Lung (tissue), 12 donors: ENCODE measurements around the gene DNAJC13. TPM values are rescaled to one million over a fixed set of nuclear protein-coding genes. Genes with fewer than 3 reads are reported as not detected.

Experiments used
- ATAC-seq: fragments of 200-7000 bp; cut with Tn5 transposase; one replicate; pipeline ENCODE4 v1.9.1; 2020; ENCODE audit warnings: moderate number of reproducible peaks; ENCODE audit not compliant: insufficient read depth, low FRiP score
- DNase-seq, 3 donors: peaks; one replicate each; pipeline ENCODE4 v3.0.0-alpha.2; 2013 to 2017
- H3K27ac ChIP-seq, 2 donors: one replicate each; pipeline ENCODE4 v1.5.1; 2013; ENCODE audit warnings: mild to moderate bottlenecking in 2 of 2, moderate library complexity in 2 of 2, control low read depth in 1 of 2, inconsistent platforms in 1 of 2, low read depth in 1 of 2, low read length in 1 of 2
- H3K27me3 ChIP-seq, 3 donors: one replicate each; pipeline ENCODE4 v1.5.1; 2013; ENCODE audit warnings: low read length in 2 of 3; ENCODE audit not compliant: control insufficient read depth in 3 of 3, insufficient read depth in 3 of 3
- H3K36me3 ChIP-seq, 4 donors: one replicate each; pipeline ENCODE4 v1.5.1; 2013; ENCODE audit warnings: low read length in 4 of 4, mild to moderate bottlenecking in 1 of 4, moderate library complexity in 1 of 4; ENCODE audit not compliant: control insufficient read depth in 4 of 4, insufficient read depth in 4 of 4
- H3K4me1 ChIP-seq, 5 donors: one replicate each; pipeline ENCODE4 v1.5.1; 2013; ENCODE audit warnings: low read length in 5 of 5, mild to moderate bottlenecking in 2 of 5, moderate library complexity in 1 of 5; ENCODE audit not compliant: control insufficient read depth in 5 of 5, insufficient read depth in 5 of 5
- H3K4me3 ChIP-seq: one replicate; pipeline ENCODE4 v1.5.1; 2013; ENCODE audit warnings: mild to moderate bottlenecking, control low read depth, moderate library complexity
- H3K9ac ChIP-seq, 2 donors: one replicate each; pipeline ENCODE4 v1.5.1; 2013; ENCODE audit warnings: low read length in 2 of 2, control low read depth in 1 of 2; ENCODE audit not compliant: insufficient read depth in 1 of 2
- H3K9me3 ChIP-seq, 4 donors: one replicate each; pipeline ENCODE4 v1.5.1; 2013; ENCODE audit warnings: low read length in 3 of 4, mild to moderate bottlenecking in 1 of 4, moderate library complexity in 1 of 4; ENCODE audit not compliant: control insufficient read depth in 4 of 4, insufficient read depth in 3 of 4
- WGBS, 2 donors: extraction: QIAGEN DNeasy Blood & Tissue Kit; methylation state at CpG; one replicate each; pipeline ENCODE4 v1.1.7; 2013; 5-methylcytosine and 5-hydroxymethylcytosine counted together
- polyA plus RNA-seq, 2 donors: library from polyadenylated mRNA; stranded (reverse); fragments of 200-250 nt; gene quantifications; one replicate each; pipeline ENCODE4 v1.2.1, GENCODE V29; 2013
- total RNA-seq, 2 donors: library from RNA; depleted of rRNA in 1 of 2; stranded (reverse); fragments of >200 nt in 1 of 2; gene quantifications; one replicate each; pipeline ENCODE4 v1.2.1, GENCODE V29; 2014 to 2021
- TF ChIP-seq, protein P1 (sequence below): IDR thresholded peaks from 2 replicates; pipeline ENCODE4 v1.5.1; 2012; ENCODE audit warnings: mild to moderate bottlenecking; ENCODE audit errors: control extremely low read depth, extremely low read depth
- donor health status: control.
- donor health status: control.
- donor health status: Bipolar disorder and iron deficiency.
- donor health status: healthy.
- donor health status: DM: yes; HTN: yes; CAD: no.

The DNAJC13 gene
- total and polyA plus RNA-seq, 4 donors: 6.7 to 132 (median 23.5) TPM

DNA sequence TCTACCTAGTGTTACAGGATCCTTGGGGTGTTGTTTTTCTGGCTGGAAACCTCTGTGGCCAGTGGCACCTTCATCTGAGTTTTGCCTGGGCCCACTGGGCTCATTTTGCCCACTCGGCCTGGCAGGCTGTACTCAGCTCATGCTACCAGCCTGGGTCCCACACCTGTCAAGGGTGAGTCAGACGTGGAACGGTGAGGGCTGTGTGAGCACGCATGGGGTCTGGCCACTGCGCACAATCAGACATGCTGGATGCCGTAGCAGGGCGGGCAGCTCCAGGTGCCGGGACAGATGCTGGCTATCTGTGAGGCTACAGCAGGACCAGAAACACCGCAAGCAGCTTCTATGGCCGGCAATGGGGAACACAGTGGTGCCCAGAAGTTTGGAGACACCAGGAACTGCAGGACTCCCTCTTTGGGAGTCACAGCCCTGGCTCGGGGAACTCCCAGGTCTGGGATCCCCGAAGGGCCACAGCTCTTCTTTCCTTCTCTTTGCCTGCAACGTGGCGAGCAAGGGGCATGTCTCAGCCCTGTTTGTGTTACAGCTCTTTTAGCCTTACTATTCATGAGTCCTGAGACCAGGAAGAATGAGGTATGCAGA is 35.9 kb upstream of the DNAJC13 start:
- Histone ChIP-seq H3K9me3 (peaks cover 0 to 2% (median 0%) of the 10 kb centered on the region in 4 donors), H3K27me3 (no peaks in the 10 kb centered on the region), H3K9ac (no peak overlapping the region), H3K36me3 (no peaks in the 10 kb centered on the region), H3K27ac (no peak overlapping the region), H3K4me1 (peaks cover 0 to 6% (median 0%) of the 10 kb centered on the region in 5 donors), H3K4me3 (no peak overlapping the region)
- WGBS, 2 donors: 73 to 88% methylated on average over 14 of the region's 14 CpGs
- ATAC-seq (no peak), DNase-seq (no peak)
- TF ChIP-seq, protein P1, sequence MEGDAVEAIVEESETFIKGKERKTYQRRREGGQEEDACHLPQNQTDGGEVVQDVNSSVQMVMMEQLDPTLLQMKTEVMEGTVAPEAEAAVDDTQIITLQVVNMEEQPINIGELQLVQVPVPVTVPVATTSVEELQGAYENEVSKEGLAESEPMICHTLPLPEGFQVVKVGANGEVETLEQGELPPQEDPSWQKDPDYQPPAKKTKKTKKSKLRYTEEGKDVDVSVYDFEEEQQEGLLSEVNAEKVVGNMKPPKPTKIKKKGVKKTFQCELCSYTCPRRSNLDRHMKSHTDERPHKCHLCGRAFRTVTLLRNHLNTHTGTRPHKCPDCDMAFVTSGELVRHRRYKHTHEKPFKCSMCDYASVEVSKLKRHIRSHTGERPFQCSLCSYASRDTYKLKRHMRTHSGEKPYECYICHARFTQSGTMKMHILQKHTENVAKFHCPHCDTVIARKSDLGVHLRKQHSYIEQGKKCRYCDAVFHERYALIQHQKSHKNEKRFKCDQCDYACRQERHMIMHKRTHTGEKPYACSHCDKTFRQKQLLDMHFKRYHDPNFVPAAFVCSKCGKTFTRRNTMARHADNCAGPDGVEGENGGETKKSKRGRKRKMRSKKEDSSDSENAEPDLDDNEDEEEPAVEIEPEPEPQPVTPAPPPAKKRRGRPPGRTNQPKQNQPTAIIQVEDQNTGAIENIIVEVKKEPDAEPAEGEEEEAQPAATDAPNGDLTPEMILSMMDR: no peak

DNA sequence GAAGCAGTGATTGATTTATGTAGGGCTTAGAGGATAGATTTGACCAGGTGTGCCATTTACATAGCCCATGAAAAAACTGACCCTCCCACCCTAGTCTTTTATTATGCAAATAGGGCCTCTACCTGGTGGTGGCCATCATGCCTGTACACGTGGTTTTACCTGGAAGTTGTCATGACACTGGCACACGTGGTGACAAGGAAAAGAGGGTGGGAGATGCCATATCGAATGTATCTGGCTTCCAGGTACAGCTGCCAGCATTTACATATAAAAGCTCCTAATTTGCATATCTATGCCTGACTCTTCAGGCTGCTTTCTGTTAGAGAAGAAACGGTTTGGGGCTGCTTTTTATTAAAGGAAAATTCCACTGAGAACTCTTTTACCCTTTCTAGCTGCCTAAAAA is 35.0 kb upstream of the DNAJC13 start:
- no peak overlapping the region for H3K4me3 ChIP-seq
- no peaks in the 10 kb centered on the region for H3K27me3 ChIP-seq
- H3K9me3 ChIP-seq: peaks cover 0 to 2% (median 0%) of the 10 kb centered on the region in 4 donors
- ATAC-seq (no peak), DNase-seq (no peak)
- no peaks in the 10 kb centered on the region for H3K36me3 ChIP-seq
- no peak overlapping the region for H3K9ac ChIP-seq
- H3K27ac ChIP-seq: no peak overlapping the region
- TF ChIP-seq, protein P1: no peak
- WGBS, 2 donors: 58 to 67% methylated on average over 4 of the region's 4 CpGs
- H3K4me1 ChIP-seq: peaks cover 0 to 6% (median 0%) of the 10 kb centered on the region in 5 donors

DNA sequence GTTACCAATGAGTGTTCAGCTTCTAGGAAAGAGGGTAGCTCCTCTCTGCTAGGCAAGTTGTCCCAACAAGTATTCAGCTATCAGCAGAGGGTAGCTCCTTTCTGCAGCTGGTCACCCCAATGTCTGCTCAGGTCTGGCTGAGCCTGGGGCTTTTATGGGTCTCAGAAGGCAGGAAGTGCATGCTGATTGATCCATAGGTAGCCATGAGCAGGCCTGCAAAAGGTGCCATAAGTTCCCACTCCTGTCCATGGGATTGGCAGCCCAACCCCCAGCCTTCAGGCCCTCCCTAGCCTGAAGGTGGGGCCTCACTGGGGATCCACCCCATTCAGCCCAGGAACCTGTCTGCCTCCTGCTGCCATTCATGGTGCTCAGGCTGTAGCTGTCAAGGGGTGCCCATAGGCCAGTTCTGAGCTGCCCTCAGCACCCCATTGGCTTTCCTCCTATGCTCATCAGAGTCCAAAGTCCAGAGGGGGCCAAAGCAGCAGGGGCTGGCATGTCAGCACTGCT is 34.6 kb upstream of the DNAJC13 start:
- Histone ChIP-seq H3K36me3 (no peaks in the 10 kb centered on the region), H3K9ac (no peak overlapping the region), H3K4me1 (peaks cover 0 to 6% (median 0%) of the 10 kb centered on the region in 5 donors), H3K9me3 (peaks cover 0 to 2% (median 0%) of the 10 kb centered on the region in 4 donors), H3K4me3 (no peak overlapping the region), H3K27me3 (no peaks in the 10 kb centered on the region), H3K27ac (no peak overlapping the region)
- DNase-seq (no peak), ATAC-seq (no peak)
- TF ChIP-seq, protein P1: no peak
